ENCODE measurements around the gene TTC39A. TPM values are rescaled to one million over a fixed set of nuclear protein-coding genes. Genes with fewer than 3 reads are reported as not detected.
A peak's percentile ranks its signal among the peaks of the same experiment; 100 is the strongest.
"Not testable (repeated sequence)": the region's sequence is repeated elsewhere in the genome, so short reads cannot be mapped to it uniquely, and the experiment has no call there.

Gene TTC39A
- total and polyA plus RNA-seq, 3 experiments from 2014 or later, result 0.28 TPM; not detected in 2

DNA sequence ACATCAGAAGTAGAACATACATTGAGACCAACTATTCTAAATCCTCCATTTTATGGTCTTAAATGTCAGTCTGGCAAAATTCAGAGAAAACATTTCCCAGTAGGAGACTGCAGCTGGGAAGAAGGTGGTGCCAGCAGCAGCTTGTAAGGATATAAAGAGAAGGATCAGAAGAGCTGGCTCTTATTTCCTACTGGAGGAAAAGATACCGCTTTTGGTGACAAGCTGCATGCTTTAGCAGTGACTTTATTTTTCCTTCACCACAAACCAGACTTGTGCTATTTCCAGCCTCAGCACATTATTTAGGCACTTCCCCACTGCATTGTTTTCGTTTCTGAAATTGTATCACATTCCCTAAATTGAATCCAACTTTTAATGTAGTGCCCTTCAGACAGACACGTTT, 65.9 kb downstream of the TTC39A start:
- peaks cover 0 to 13% (median 4%) of the 10 kb centered on the region in 3 donors for H3K36me3 Mint-ChIP-seq
- DNase-seq, result no peak
- no peak overlapping the region for H3K4me3 Mint-ChIP-seq
- no peaks in the 10 kb centered on the region for H3K9me3 Mint-ChIP-seq
- Histone ChIP-seq H3K27me3 (ENCODE audit: insufficient read depth, low read length, poor library complexity, severe bottlenecking) (no peaks in the 10 kb centered on the region), H3K4me3 (ENCODE audit: low read length) (no peak overlapping the region), H3K4me1 (ENCODE audit: insufficient read depth, low read length) (peaks cover 10% of the 10 kb centered on the region), H3K9me3 (ENCODE audit: low read length) (no peaks in the 10 kb centered on the region), H3K27ac (ENCODE audit: low read depth, low read length) (no peak overlapping the region), H3K36me3 (ENCODE audit: insufficient read depth, low read length) (no peaks in the 10 kb centered on the region)
- H3K27ac Mint-ChIP-seq, result peak overlapping the region in 2 of 8 donors; percentile 32 to 43
- peaks cover 66 to 92% (median 82%) of the 10 kb centered on the region in 3 donors for H3K4me1 Mint-ChIP-seq
- no peaks in the 10 kb centered on the region for H3K27me3 Mint-ChIP-seq
- ChIA-PET POLR2A (no interaction called here), CTCF (no interaction called here)

GRCh38 chr1:51263147-51263877, 67.0 kb downstream of the TTC39A start:
- H3K4me3 ChIP-seq (ENCODE audit: low read length), result no peak overlapping the region
- Mint-ChIP-seq H3K27ac (peak overlapping the region in 1 of 8 donors; percentile 42), H3K27me3 (no peaks in the 10 kb centered on the region), H3K9me3 (no peaks in the 10 kb centered on the region), H3K36me3 (peaks cover 0 to 7% (median 2%) of the 10 kb centered on the region in 3 donors), H3K4me3 (no peak overlapping the region), H3K4me1 (peaks cover 72 to 98% (median 89%) of the 10 kb centered on the region in 3 donors)
- H3K4me1 ChIP-seq (ENCODE audit: insufficient read depth, low read length), result peaks cover 10% of the 10 kb centered on the region
- H3K9me3 ChIP-seq (ENCODE audit: low read length), result no peaks in the 10 kb centered on the region
- no peaks in the 10 kb centered on the region for H3K36me3 ChIP-seq (ENCODE audit: insufficient read depth, low read length)
- H3K27ac ChIP-seq (ENCODE audit: low read depth, low read length), result no peak overlapping the region
- H3K27me3 ChIP-seq (ENCODE audit: insufficient read depth, low read length, poor library complexity, severe bottlenecking), result no peaks in the 10 kb centered on the region
- POLR2A ChIA-PET, result interaction anchor here (0.6 kb wide), 1 partner anchor 1586 kb away, joined by 3 read pairs; no protein-coding TSS in a partner anchor
- DNase-seq, result no peak
- CTCF ChIA-PET, result no interaction called here

DNA sequence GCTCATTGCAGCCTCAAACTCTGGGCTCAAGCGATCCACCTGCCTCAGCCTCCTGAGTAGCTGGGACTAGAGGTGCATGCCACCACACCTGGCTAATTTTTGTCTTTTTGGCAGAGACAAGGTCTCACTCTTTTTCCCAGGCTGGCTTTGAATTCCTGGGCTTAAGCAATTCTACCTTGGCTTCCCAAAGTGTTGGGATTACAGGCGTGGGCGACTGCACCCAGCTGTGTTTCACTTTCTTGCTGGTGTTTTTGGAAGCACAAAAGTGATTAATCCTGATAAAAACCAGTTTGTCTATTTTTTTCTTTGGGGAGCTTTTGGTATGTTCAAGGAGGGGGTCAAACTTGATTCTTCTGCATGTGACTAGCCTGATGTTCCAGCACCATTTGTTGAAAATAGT, 75.0 kb downstream of the TTC39A start:
- H3K9me3 Mint-ChIP-seq, result no peaks in the 10 kb centered on the region
- peaks cover 44 to 75% (median 63%) of the 10 kb centered on the region in 3 donors for H3K4me1 Mint-ChIP-seq
- CTCF ChIA-PET, result interaction anchor here (1.0 kb wide), 1 partner anchor 64 kb away, joined by 3 read pairs; no protein-coding TSS in a partner anchor
- H3K27me3 ChIP-seq (ENCODE audit: insufficient read depth, low read length, poor library complexity, severe bottlenecking), result no peaks in the 10 kb centered on the region
- no peak overlapping the region for H3K4me3 ChIP-seq (ENCODE audit: low read length)
- H3K27me3 Mint-ChIP-seq, result no peaks in the 10 kb centered on the region
- no peak overlapping the region for H3K27ac ChIP-seq (ENCODE audit: low read depth, low read length)
- H3K4me3 Mint-ChIP-seq, result no peak overlapping the region
- peaks cover 0 to 7% (median 0%) of the 10 kb centered on the region in 3 donors for H3K36me3 Mint-ChIP-seq
- H3K4me1 ChIP-seq (ENCODE audit: insufficient read depth, low read length), result no peaks in the 10 kb centered on the region
- no peak for DNase-seq
- H3K27ac Mint-ChIP-seq, result no peak overlapping the region
- H3K36me3 ChIP-seq (ENCODE audit: insufficient read depth, low read length), result no peaks in the 10 kb centered on the region
- H3K9me3 ChIP-seq (ENCODE audit: low read length), result no peaks in the 10 kb centered on the region
- POLR2A ChIA-PET, result no interaction called here

DNA sequence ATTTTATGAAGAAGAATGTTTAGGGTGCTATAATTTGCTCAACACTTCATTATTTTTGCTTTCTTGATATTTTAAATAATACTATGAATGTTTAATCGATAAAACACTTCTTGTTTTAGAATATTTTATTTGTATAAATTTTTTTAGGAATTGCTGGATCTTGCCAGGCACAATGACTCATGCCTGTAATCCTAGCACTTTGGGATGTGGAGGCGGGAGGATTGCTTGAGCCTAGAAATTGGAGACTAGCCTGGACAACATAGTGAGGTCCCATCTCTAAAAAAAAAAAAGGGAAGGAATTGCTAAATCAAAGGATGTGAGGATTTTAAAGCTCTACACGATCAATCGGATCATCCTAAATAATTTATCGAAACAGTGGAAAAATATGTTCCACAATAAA, 76.7 kb downstream of the TTC39A start:
- CTCF ChIA-PET, result no interaction called here

DNA sequence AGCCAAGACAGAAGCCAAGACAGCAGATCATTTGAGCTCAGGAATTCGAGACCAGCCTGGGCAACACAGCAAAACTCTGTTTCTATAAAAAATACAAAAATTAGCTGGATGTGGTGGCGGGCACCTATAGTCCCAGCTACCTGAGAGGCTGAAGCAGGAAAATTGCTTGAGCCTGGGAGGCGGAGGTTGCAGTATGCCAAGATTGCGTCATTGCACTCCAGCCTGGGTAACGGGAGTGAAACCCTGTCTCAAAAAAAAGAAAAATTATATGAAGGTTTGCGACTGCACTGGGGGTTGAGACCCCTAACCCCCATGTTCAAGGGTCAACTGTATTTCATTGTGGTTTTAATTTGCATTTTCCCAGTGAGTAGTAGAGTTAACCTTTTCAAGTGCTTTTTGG, 78.0 kb downstream of the TTC39A start:
- Histone ChIP-seq H3K27me3 (ENCODE audit: insufficient read depth, low read length, poor library complexity, severe bottlenecking) (no peaks in the 10 kb centered on the region), H3K4me3 (ENCODE audit: low read length) (no peak overlapping the region), H3K36me3 (ENCODE audit: insufficient read depth, low read length) (no peaks in the 10 kb centered on the region), H3K27ac (ENCODE audit: low read depth, low read length) (no peak overlapping the region), H3K4me1 (ENCODE audit: insufficient read depth, low read length) (no peaks in the 10 kb centered on the region), H3K9me3 (ENCODE audit: low read length) (no peaks in the 10 kb centered on the region)
- peaks cover 34 to 70% (median 61%) of the 10 kb centered on the region in 3 donors for H3K4me1 Mint-ChIP-seq
- no peaks in the 10 kb centered on the region for H3K27me3 Mint-ChIP-seq
- H3K36me3 Mint-ChIP-seq, result peaks cover 0 to 9% (median 0%) of the 10 kb centered on the region in 3 donors
- H3K4me3 Mint-ChIP-seq, result peak overlapping the region in 1 of 7 donors; percentile 16
- DNase-seq, result no peak
- H3K27ac Mint-ChIP-seq, result peak overlapping the region in 3 of 8 donors; percentile 6 to 61 (median 22)
- CTCF ChIA-PET, result no interaction called here
- POLR2A ChIA-PET, result no interaction called here
- no peaks in the 10 kb centered on the region for H3K9me3 Mint-ChIP-seq

More for the DNA sequence above, 76.7 kb downstream of the TTC39A start:
- peaks cover 0 to 8% (median 0%) of the 10 kb centered on the region in 3 donors for H3K36me3 Mint-ChIP-seq
- H3K4me1 Mint-ChIP-seq, result peaks cover 37 to 70% (median 60%) of the 10 kb centered on the region in 3 donors
- no peaks in the 10 kb centered on the region for H3K27me3 Mint-ChIP-seq
- H3K27ac Mint-ChIP-seq, result no peak overlapping the region
- no peaks in the 10 kb centered on the region for H3K4me1 ChIP-seq (ENCODE audit: insufficient read depth, low read length)
- POLR2A ChIA-PET, result no interaction called here
- H3K9me3 ChIP-seq (ENCODE audit: low read length), result no peaks in the 10 kb centered on the region
- no peak for DNase-seq
- no peaks in the 10 kb centered on the region for H3K36me3 ChIP-seq (ENCODE audit: insufficient read depth, low read length)
- H3K9me3 Mint-ChIP-seq, result no peaks in the 10 kb centered on the region
- no peak overlapping the region for H3K4me3 ChIP-seq (ENCODE audit: low read length)
- H3K27ac ChIP-seq (ENCODE audit: low read depth, low read length), result no peak overlapping the region
- H3K27me3 ChIP-seq (ENCODE audit: insufficient read depth, low read length, poor library complexity, severe bottlenecking), result no peaks in the 10 kb centered on the region
- H3K4me3 Mint-ChIP-seq, result no peak overlapping the region

DNA sequence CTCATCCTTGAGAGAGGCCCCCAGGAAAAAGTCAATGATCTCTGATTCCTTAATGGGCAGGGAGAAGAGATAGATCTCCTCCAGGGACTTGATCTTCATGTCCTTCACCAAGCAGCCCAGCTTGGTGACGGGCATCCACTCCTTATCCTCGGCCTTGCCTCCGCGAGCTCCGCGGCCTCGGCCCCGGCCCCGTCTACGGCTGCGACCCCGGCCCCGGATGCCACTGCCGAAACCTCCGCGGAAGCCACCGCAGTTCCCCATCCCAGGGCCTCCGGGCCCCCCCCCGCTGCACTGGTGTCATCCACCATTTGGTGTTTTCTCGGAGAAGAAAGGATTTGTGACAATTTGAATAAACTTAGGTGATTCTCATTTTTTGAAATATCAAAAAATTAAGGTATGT, 79.2 kb downstream of the TTC39A start:
- H3K4me3 ChIP-seq (ENCODE audit: low read length); CTCF ChIA-PET; H3K4me1 ChIP-seq (ENCODE audit: insufficient read depth, low read length); H3K36me3 ChIP-seq (ENCODE audit: insufficient read depth, low read length); H3K9me3 Mint-ChIP-seq; H3K27ac ChIP-seq (ENCODE audit: low read depth, low read length); H3K27me3 Mint-ChIP-seq; H3K9me3 ChIP-seq (ENCODE audit: low read length); H3K4me3 Mint-ChIP-seq; H3K27ac Mint-ChIP-seq; POLR2A ChIA-PET; H3K27me3 ChIP-seq (ENCODE audit: insufficient read depth, low read length, poor library complexity, severe bottlenecking); DNase-seq: not testable (repeated sequence)
- peaks cover 0 to 10% (median 0%) of the 10 kb centered on the region in 3 donors for H3K36me3 Mint-ChIP-seq
- peaks cover 43 to 73% (median 68%) of the 10 kb centered on the region in 3 donors for H3K4me1 Mint-ChIP-seq

- H3K9me3 ChIP-seq (ENCODE audit: low read length); H3K9me3 Mint-ChIP-seq; DNase-seq; H3K36me3 ChIP-seq (ENCODE audit: insufficient read depth, low read length); H3K27me3 ChIP-seq (ENCODE audit: insufficient read depth, low read length, poor library complexity, severe bottlenecking); H3K27ac Mint-ChIP-seq; CTCF ChIA-PET; H3K27me3 Mint-ChIP-seq; POLR2A ChIA-PET; H3K27ac ChIP-seq (ENCODE audit: low read depth, low read length); H3K4me3 Mint-ChIP-seq; H3K4me3 ChIP-seq (ENCODE audit: low read length): not testable (repeated sequence)
- Mint-ChIP-seq H3K4me1 (peaks cover 42 to 73% (median 67%) of the 10 kb centered on the region in 3 donors), H3K36me3 (peaks cover 0 to 10% (median 0%) of the 10 kb centered on the region in 3 donors)
- H3K4me1 ChIP-seq (ENCODE audit: insufficient read depth, low read length), result peaks cover 13% of the 10 kb centered on the region
These were observed 79.6 kb downstream of the TTC39A start for GRCh38 chr1:51250729-51251128.

- H3K27ac Mint-ChIP-seq, result no peak overlapping the region
- Histone ChIP-seq H3K9me3 (ENCODE audit: low read length) (no peaks in the 10 kb centered on the region), H3K27me3 (ENCODE audit: insufficient read depth, low read length, poor library complexity, severe bottlenecking) (no peaks in the 10 kb centered on the region), H3K36me3 (ENCODE audit: insufficient read depth, low read length) (no peaks in the 10 kb centered on the region), H3K27ac (ENCODE audit: low read depth, low read length) (no peak overlapping the region), H3K4me1 (ENCODE audit: insufficient read depth, low read length) (peaks cover 16% of the 10 kb centered on the region), H3K4me3 (ENCODE audit: low read length) (no peak overlapping the region)
- no peak overlapping the region for H3K4me3 Mint-ChIP-seq
- peaks cover 0 to 13% (median 0%) of the 10 kb centered on the region in 3 donors for H3K36me3 Mint-ChIP-seq
- H3K9me3 Mint-ChIP-seq, result no peaks in the 10 kb centered on the region
- H3K4me1 Mint-ChIP-seq, result peaks cover 45 to 73% (median 64%) of the 10 kb centered on the region in 3 donors
- H3K27me3 Mint-ChIP-seq, result no peaks in the 10 kb centered on the region
- POLR2A ChIA-PET, result no interaction called here
- CTCF ChIA-PET, result no interaction called here
- no peak for DNase-seq
These were observed 80.9 kb downstream of the TTC39A start for GRCh38 chr1:51249445-51249844.

Measured in CD8-positive, alpha-beta memory T cell (primary cell).